Activated T-cell treated with anti-CD3 and anti-CD28 coated beads for 1 hour (primary cell): ENCODE data around the gene MAG.

Experiments
- DNase-seq: peaks from one replicate; pipeline ENCODE4 v3.0.0-alpha.2; 2020; ENCODE audit warnings: low read depth

The MAG gene

GRCh38 chr19:35363001-35363590, 71.1 kb downstream of the MAG start:
- DNase-seq, result no peak
